DND-41 (cell line): ENCODE results near the gene ERG28.

ENCODE experiments used
- ATAC-seq: fragments of 200-7000 bp; cut with Tn5 transposase; 3 replicates; pipeline ENCODE4 v1.9.1; 2021; ENCODE audit warnings: low read depth; ENCODE audit not compliant: insufficient read depth
- DNase-seq: peaks from one replicate; pipeline ENCODE4 v3.0.0-alpha.2; 2020
- H2AFZ ChIP-seq: 2 replicates; pipeline ENCODE4 v1.6.0; 2012; ENCODE audit warnings: low read depth, low read length
- H3K27ac ChIP-seq: 2 replicates; pipeline ENCODE4 v1.5.1; 2012; ENCODE audit warnings: low read length, inconsistent platforms
- H3K27me3 ChIP-seq: fragments of 200-600 bp; sonication (generic); 2 replicates; pipeline ENCODE4 v1.6.0; 2012; ENCODE audit warnings: low read length, mild to moderate bottlenecking, inconsistent platforms; ENCODE audit not compliant: insufficient read depth, poor library complexity
- H3K36me3 ChIP-seq: 2 replicates; pipeline ENCODE4 v1.5.1; 2012; ENCODE audit warnings: low read length, inconsistent platforms; ENCODE audit not compliant: insufficient read depth
- H3K4me1 ChIP-seq: 2 replicates; pipeline ENCODE4 v1.5.1; 2012; ENCODE audit warnings: mild to moderate bottlenecking, low read length; ENCODE audit not compliant: insufficient read depth
- H3K4me2 ChIP-seq: 2 replicates; pipeline ENCODE4 v1.6.0; 2012; ENCODE audit warnings: mild to moderate bottlenecking, moderate library complexity, low read length, inconsistent platforms; ENCODE audit not compliant: insufficient read depth
- H3K4me3 ChIP-seq, 2 experiments: fragments of 200-600 bp in 1 of 2; shearing (Covaris generic) in 1 of 2; 2 replicates each; pipeline ENCODE4 v1.5.1; 2012 to 2016; ENCODE audit warnings: inconsistent platforms in 2 of 2, low read length in 2 of 2, mild to moderate bottlenecking in 2 of 2, low read depth in 1 of 2, moderate library complexity in 1 of 2
- H3K79me2 ChIP-seq: 2 replicates; pipeline ENCODE4 v1.6.0; 2012; ENCODE audit warnings: low read length, inconsistent platforms; ENCODE audit not compliant: insufficient read depth
- H3K9ac ChIP-seq: 2 replicates; pipeline ENCODE4 v1.6.0; 2012; ENCODE audit warnings: low read depth, mild to moderate bottlenecking, inconsistent platforms, low read length, moderate library complexity
- H3K9me3 ChIP-seq: 2 replicates; pipeline ENCODE4 v1.5.1; 2012; ENCODE audit warnings: low read length, moderate library complexity, mild to moderate bottlenecking, inconsistent platforms; ENCODE audit not compliant: insufficient read depth, severe bottlenecking
- H4K20me1 ChIP-seq: 2 replicates; pipeline ENCODE4 v1.6.0; 2012; ENCODE audit warnings: low read length; ENCODE audit not compliant: insufficient read depth
- CTCF ChIP-seq: IDR thresholded peaks from 2 replicates; pipeline ENCODE4 v1.5.1; 2012; ENCODE audit warnings: borderline replicate concordance, low read length, moderate library complexity, mild to moderate bottlenecking; ENCODE audit not compliant: poor library complexity, severe bottlenecking; ENCODE audit errors: extremely low read depth
- EZH2 ChIP-seq: IDR thresholded peaks from 3 replicates; pipeline ENCODE4 v1.6.1; 2012; ENCODE audit warnings: borderline replicate concordance, low read depth, mild to moderate bottlenecking, moderate library complexity, low read length, inconsistent platforms; ENCODE audit not compliant: severe bottlenecking

Gene ERG28

GRCh38 chr14:75662966-75663365, 2.3 kb upstream of the ERG28 start:
- Histone ChIP-seq H4K20me1 (no peaks in the 10 kb centered on the region), H3K27ac (no peak overlapping the region), H3K4me3 (peak overlapping the region in 1 of 2 experiments; percentile 32; a peak in 1 of 4 replicates), H3K9ac (no peak overlapping the region), H3K4me1 (peaks cover 46% of the 10 kb centered on the region), H3K27me3 (no peaks in the 10 kb centered on the region), H3K4me2 (peak overlapping the region; percentile 69; the same call in 1 of the 2 replicates), H3K9me3 (no peaks in the 10 kb centered on the region), H3K79me2 (peaks cover 45% of the 10 kb centered on the region), H3K36me3 (peaks cover 23% of the 10 kb centered on the region), H2AFZ (no peak overlapping the region)
- DNase-seq = no peak
- ATAC-seq = no peak
- TF ChIP-seq EZH2 = no peak

GRCh38 chr14:75661499-75661814, 781 bp upstream of the ERG28 start:
- peak overlapping the region; percentile 75 for H3K9ac ChIP-seq
- peak overlapping the region; percentile 69 for H3K4me2 ChIP-seq
- no peaks in the 10 kb centered on the region for H4K20me1 ChIP-seq
- DNase-seq = no peak
- ATAC-seq = no peak
- no peaks in the 10 kb centered on the region for H3K9me3 ChIP-seq
- no peaks in the 10 kb centered on the region for H3K27me3 ChIP-seq
- H3K4me1 ChIP-seq = peaks cover 46% of the 10 kb centered on the region
- H3K27ac ChIP-seq = peak overlapping the region; percentile 76
- H3K4me3 ChIP-seq = peak overlapping the region; percentile 85 to 98
- peaks cover 45% of the 10 kb centered on the region for H3K79me2 ChIP-seq
- peak overlapping the region; percentile 86 for H2AFZ ChIP-seq
- TF ChIP-seq EZH2 (no peak), CTCF (no peak)
- H3K36me3 ChIP-seq = peaks cover 31% of the 10 kb centered on the region

GRCh38 chr14:75660238-75660629, 442 bp downstream of the ERG28 start:
- DNase-seq = no peak
- TF ChIP-seq CTCF (no peak), EZH2 (no peak)
- ATAC-seq = no peak
- Histone ChIP-seq H3K9me3 (no peaks in the 10 kb centered on the region), H3K9ac (peak overlapping the region; percentile 75), H3K4me3 (peak overlapping the region; percentile 85 to 98; a peak in 3 of 4 replicates), H3K4me1 (peaks cover 46% of the 10 kb centered on the region), H3K27me3 (no peaks in the 10 kb centered on the region), H3K4me2 (peak overlapping the region; percentile 69), H3K79me2 (peaks cover 44% of the 10 kb centered on the region), H4K20me1 (no peaks in the 10 kb centered on the region), H2AFZ (peak overlapping the region; percentile 86), H3K27ac (peak overlapping the region; percentile 76), H3K36me3 (peaks cover 34% of the 10 kb centered on the region)

GRCh38 chr14:75658957-75659356, 1.7 kb downstream of the ERG28 start:
- Histone ChIP-seq H3K9me3 (no peaks in the 10 kb centered on the region), H3K36me3 (peaks cover 42% of the 10 kb centered on the region), H3K4me1 (peaks cover 43% of the 10 kb centered on the region), H3K27ac (no peak overlapping the region), H4K20me1 (no peaks in the 10 kb centered on the region), H3K4me3 (no peak overlapping the region), H2AFZ (no peak overlapping the region), H3K9ac (no peak overlapping the region), H3K79me2 (peaks cover 37% of the 10 kb centered on the region), H3K4me2 (peak overlapping the region; percentile 69; the same call in 1 of the 2 replicates), H3K27me3 (no peaks in the 10 kb centered on the region)
- TF ChIP-seq CTCF = no peak
- DNase-seq (no peak), ATAC-seq (no peak)
